Stomach (tissue), 9 donors: ENCODE results near the gene CHAF1A. TPM values are rescaled to one million over a fixed set of nuclear protein-coding genes. Genes with fewer than 3 reads are reported as not detected.
A peak's percentile ranks its signal among the peaks of the same experiment; 100 is the strongest.

Experiments
- DNase-seq, 2 donors: peaks; one replicate each; pipeline versions ENCODE4 v3.0.0 to v3.0.0-alpha.2; 2013 to 2019
- H3K27ac ChIP-seq, 5 donors: fragments of 200-600 bp in 4 of 5; sonication (generic) in 4 of 5; one replicate each; pipeline ENCODE4 v1.5.1; 2013 to 2019; ENCODE audit warnings: mild to moderate bottlenecking in 1 of 5, moderate library complexity in 1 of 5
- H3K27me3 ChIP-seq, 3 donors: fragments of 200-600 bp; sonication (generic); one replicate each; pipeline ENCODE4 v1.5.1; 2017 to 2019; ENCODE audit warnings: mixed run types in 1 of 3
- H3K36me3 ChIP-seq, 4 donors: fragments of 200-600 bp; sonication (generic); 1 replicate in 3 of 4; 2 replicates in 1 of 4; pipeline ENCODE4 v1.5.1; 2016 to 2019
- H3K4me1 ChIP-seq, 4 donors: fragments of 200-600 bp; sonication (generic); one replicate each; pipeline ENCODE4 v1.5.1; 2016 to 2019
- H3K4me3 ChIP-seq, 4 donors: fragments of 200-600 bp; sonication (generic) in 3 of 4; one replicate each; pipeline ENCODE4 v1.5.1; 2016 to 2019; ENCODE audit warnings: mild to moderate bottlenecking in 1 of 4
- H3K9me3 ChIP-seq, 4 donors: fragments of 200-600 bp; sonication (generic); one replicate each; pipeline ENCODE4 v1.5.1; 2016 to 2019
- CTCF ChIP-seq, 7 experiments: fragments of 450-650 bp in 4 of 7; fragments of 200-600 bp in 3 of 7; sonication (generic) in 3 of 7; IDR thresholded peaks; one replicate each; pipeline ENCODE4 v1.5.1; 2016 to 2019; ENCODE audit warnings: antibody characterized with exemption in 7 of 7, control low read depth in 2 of 7, mild to moderate bottlenecking in 1 of 7
- EP300 ChIP-seq: sonication (generic); formaldehyde crosslinking; IDR thresholded peaks from one replicate; pipeline ENCODE4 v1.6.1; 2017; ENCODE audit warnings: antibody characterized with exemption
- POLR2A ChIP-seq, 4 donors: fragments of 450-650 bp; IDR thresholded peaks; one replicate each; pipeline ENCODE4 v1.6.1; 2016; ENCODE audit warnings: antibody characterized with exemption in 4 of 4, control low read depth in 2 of 4, mild to moderate bottlenecking in 1 of 4, moderate library complexity in 1 of 4
- POLR2AphosphoS5 ChIP-seq, 3 donors: sonication (generic); formaldehyde crosslinking; IDR thresholded peaks; one replicate each; pipeline ENCODE4 v1.6.1; 2016; ENCODE audit warnings: antibody characterized with exemption in 3 of 3
- WGBS, 5 donors: extraction: QIAGEN DNeasy Blood & Tissue Kit in 3 of 5; methylation state at CpG; one replicate each; pipeline versions ENCODE4 v1.1.5 to v1.1.7; 2013 to 2018; 5-methylcytosine and 5-hydroxymethylcytosine counted together
- intact Hi-C: fragments of 100-400 bp; cut with DNase I; formaldehyde crosslinking; loops from one replicate; pipeline ENCODE4 v1.15.1; 2023; ENCODE audit warnings: low total_unique reads
- polyA plus RNA-seq, 3 donors: library from polyadenylated mRNA; stranded (reverse); fragments of 200-250 nt; gene quantifications; one replicate each; pipeline ENCODE4 v1.2.3, GENCODE V29; 2013
- total RNA-seq, 5 donors: library from RNA; depleted of rRNA; stranded (reverse); fragments of >200 nt; gene quantifications; one replicate each; pipeline versions ENCODE4 v1.1.0 to v1.2.3, GENCODE V29; 2014 to 2016
- donor health status: healthy with polysubstance abuse.
- donor health status: Bipolar disorder and iron deficiency.
- donor health status: healthy.

Gene CHAF1A
- total and polyA plus RNA-seq, 8 donors = 1.8 to 100 (median 6.5) TPM

- TF ChIP-seq EP300 (no peak), POLR2AphosphoS5 (IDR thresholded peaks at IDR 0.05) (no peak), CTCF (IDR thresholded peaks at IDR 0.05) (no peak), POLR2A (IDR thresholded peaks at IDR 0.05) (no peak)
- no peak overlapping the region for H3K27ac ChIP-seq
- 62 to 83% (median 75%) methylated on average over 3 to 13 of the region's 13 CpGs for WGBS, 5 donors
- intact Hi-C loops = no loop called here
- H3K4me1 ChIP-seq = peaks cover 0 to 25% (median 20%) of the 10 kb centered on the region in 4 donors
- DNase-seq = peak in 1 of 2 donors; percentile 23
- H3K36me3 ChIP-seq = peaks cover 48 to 97% (median 85%) of the 10 kb centered on the region in 4 donors
- no peaks in the 10 kb centered on the region for H3K9me3 ChIP-seq
- H3K27me3 ChIP-seq = no peaks in the 10 kb centered on the region
- no peak overlapping the region for H3K4me3 ChIP-seq
These were observed 42.8 kb upstream of the CHAF1A start for GRCh38 chr19:4359627-4360000.

GRCh38 chr19:4360081-4360569 is 42.3 kb upstream of the CHAF1A start:
- WGBS, 5 donors = 54 to 74% (median 66%) methylated on average over 8 to 9 of the region's 9 CpGs
- Histone ChIP-seq H3K4me1 (peaks cover 0 to 25% (median 20%) of the 10 kb centered on the region in 4 donors), H3K36me3 (peaks cover 51 to 96% (median 84%) of the 10 kb centered on the region in 4 donors), H3K27ac (peak overlapping the region in 2 of 5 donors; percentile 21 to 57), H3K27me3 (no peaks in the 10 kb centered on the region), H3K9me3 (no peaks in the 10 kb centered on the region), H3K4me3 (no peak overlapping the region)
- intact Hi-C loops = no loop called here
- TF ChIP-seq POLR2A (IDR thresholded peaks at IDR 0.05) = no peak
- TF ChIP-seq EP300 = no peak
- TF ChIP-seq CTCF (IDR thresholded peaks at IDR 0.05) = no peak
- TF ChIP-seq POLR2AphosphoS5 (IDR thresholded peaks at IDR 0.05) = no peak
- DNase-seq = peak in 1 of 2 donors; percentile 33

GRCh38 chr19:4360641-4361151 is 41.7 kb upstream of the CHAF1A start:
- Histone ChIP-seq H3K4me3 (no peak overlapping the region), H3K36me3 (peaks cover 56 to 99% (median 88%) of the 10 kb centered on the region in 4 donors), H3K9me3 (no peaks in the 10 kb centered on the region), H3K4me1 (peaks cover 0 to 25% (median 20%) of the 10 kb centered on the region in 4 donors), H3K27ac (peak overlapping the region in 4 of 5 donors; percentile 10 to 57 (median 26)), H3K27me3 (no peaks in the 10 kb centered on the region)
- intact Hi-C loops = no loop called here
- DNase-seq = peak in 1 of 2 donors; percentile 69
- no peak for TF ChIP-seq CTCF (IDR thresholded peaks at IDR 0.05)
- TF ChIP-seq POLR2AphosphoS5 (IDR thresholded peaks at IDR 0.05) = no peak
- TF ChIP-seq EP300 = no peak
- TF ChIP-seq POLR2A (IDR thresholded peaks at IDR 0.05) = no peak
- 68 to 77% (median 70%) methylated on average over 7 to 12 of the region's 12 CpGs for WGBS, 5 donors

- H3K9me3 ChIP-seq = no peaks in the 10 kb centered on the region
- no peaks in the 10 kb centered on the region for H3K27me3 ChIP-seq
- peaks cover 0 to 25% (median 20%) of the 10 kb centered on the region in 4 donors for H3K4me1 ChIP-seq
- peak overlapping the region in 3 of 5 donors; percentile 21 to 57 (median 30) for H3K27ac ChIP-seq
- WGBS, 5 donors = 80 to 86% (median 85%) methylated on average over 39 to 50 of the region's 50 CpGs
- intact Hi-C loops = no loop called here
- H3K4me3 ChIP-seq = no peak overlapping the region
- peak in 1 of 2 donors; percentile 79 for DNase-seq
- no peak for TF ChIP-seq CTCF (IDR thresholded peaks at IDR 0.05)
- H3K36me3 ChIP-seq = peaks cover 63 to 99% (median 89%) of the 10 kb centered on the region in 4 donors
These were observed 41.0 kb upstream of the CHAF1A start for GRCh38 chr19:4361152-4362046.
